HepG2 (cell line): ENCODE measurements around the gene ODC1. TPM values are rescaled to one million over a fixed set of nuclear protein-coding genes. Genes with fewer than 3 reads are reported as not detected.

Source experiments
- AGO2 ChIP-seq: fragments of 200-400 bp; formaldehyde crosslinking; optimal IDR thresholded peaks from 2 replicates; pipeline ENCODE3; 2017; ENCODE audit warnings: mild to moderate bottlenecking, low read depth, low read length, moderate library complexity
- ATM ChIP-seq: fragments of 450-650 bp; IDR thresholded peaks from 2 replicates; pipeline ENCODE4 v1.7.1; 2017; ENCODE audit warnings: mild to moderate bottlenecking, borderline replicate concordance
- BATF2 ChIP-seq: sonication (generic); formaldehyde crosslinking; IDR thresholded peaks from 2 replicates; pipeline ENCODE4 v1.8.0; 2022; ENCODE audit warnings: mild to moderate bottlenecking, missing genetic modification reagents, moderate library complexity
- CENPX ChIP-seq: sonication (generic); formaldehyde crosslinking; IDR thresholded peaks from 2 replicates; pipeline ENCODE4 v1.9.0; 2021; ENCODE audit warnings: mild to moderate bottlenecking, missing genetic modification reagents, moderate library complexity
- FOXK1 ChIP-seq: sonication (generic); formaldehyde crosslinking; IDR thresholded peaks from 2 replicates; pipeline ENCODE4 v1.4.0; 2020; ENCODE audit warnings: low read depth, missing genetic modification reagents, borderline replicate concordance
- HMGXB4 ChIP-seq, 2 experiments: sonication (generic) in 1 of 2; formaldehyde crosslinking in 1 of 2; IDR thresholded peaks; 2 replicates each; pipeline versions ENCODE4 v1.4.0 to v1.6.1; 2018 to 2020; ENCODE audit warnings: missing genetic modification reagents in 2 of 2, borderline replicate concordance in 1 of 2, low read depth in 1 of 2, mild to moderate bottlenecking in 1 of 2, missing biosample characterization in 1 of 2
- KDM3A ChIP-seq: IDR thresholded peaks from 2 replicates; pipeline ENCODE4 v1.6.1; 2018; ENCODE audit warnings: low read depth, missing compliant biosample characterization
- KLF13 ChIP-seq: sonication (generic); formaldehyde crosslinking; IDR thresholded peaks from 2 replicates; pipeline ENCODE4 v1.4.0; 2020; ENCODE audit warnings: mild to moderate bottlenecking, missing genetic modification reagents
- MLLT10 ChIP-seq: sonication (generic); formaldehyde crosslinking; IDR thresholded peaks from 2 replicates; pipeline ENCODE4 v1.4.0; 2020; ENCODE audit warnings: missing genetic modification reagents
- NAIF1 ChIP-seq: sonication (generic); formaldehyde crosslinking; IDR thresholded peaks from 2 replicates; pipeline ENCODE4 v1.5.0; 2020; ENCODE audit warnings: mild to moderate bottlenecking, missing genetic modification reagents, borderline replicate concordance
- PAF1 ChIP-seq: IDR thresholded peaks from 2 replicates; pipeline ENCODE4 v1.6.1; 2016; ENCODE audit warnings: missing genetic modification reagents, missing compliant biosample characterization
- PAWR ChIP-seq: sonication (generic); formaldehyde crosslinking; IDR thresholded peaks from 2 replicates; pipeline ENCODE4 v1.4.0; 2020; ENCODE audit warnings: missing genetic modification reagents, mild to moderate bottlenecking, borderline replicate concordance
- RAD51 ChIP-seq: fragments of 450-650 bp; IDR thresholded peaks from 2 replicates; pipeline ENCODE4 v1.6.1; 2016; ENCODE audit warnings: borderline replicate concordance
- RBM22 ChIP-seq: fragments of 200-400 bp; formaldehyde crosslinking; optimal IDR thresholded peaks from 2 replicates; pipeline ENCODE3; 2017; ENCODE audit warnings: mild to moderate bottlenecking, low read length, moderate library complexity
- REXO4 ChIP-seq: sonication (generic); formaldehyde crosslinking; IDR thresholded peaks from 2 replicates; pipeline ENCODE4 v1.8.0; 2022; ENCODE audit warnings: missing genetic modification reagents, mild to moderate bottlenecking, borderline replicate concordance
- RORA ChIP-seq: sonication (generic); formaldehyde crosslinking; IDR thresholded peaks from 2 replicates; pipeline ENCODE4 v1.5.0; 2020; ENCODE audit warnings: mild to moderate bottlenecking, missing genetic modification reagents, moderate library complexity
- SKIL ChIP-seq: sonication (generic); formaldehyde crosslinking; IDR thresholded peaks from 2 replicates; pipeline ENCODE4 v1.8.0; 2022; ENCODE audit warnings: missing genetic modification reagents, mild to moderate bottlenecking, moderate library complexity, borderline replicate concordance
- SRF ChIP-seq: IDR thresholded peaks from 2 replicates; pipeline ENCODE4 v1.6.1; 2011; ENCODE audit warnings: mild to moderate bottlenecking, low read depth, low read length, moderate library complexity
- TSC22D2 ChIP-seq: sonication (generic); formaldehyde crosslinking; IDR thresholded peaks from 2 replicates; pipeline ENCODE4 v1.5.1; 2020; ENCODE audit warnings: missing genetic modification reagents, mild to moderate bottlenecking, borderline replicate concordance
- ZC3H4 ChIP-seq: sonication (generic); formaldehyde crosslinking; IDR thresholded peaks from 2 replicates; pipeline ENCODE4 v1.4.0; 2020; ENCODE audit warnings: missing genetic modification reagents, borderline replicate concordance
- ZFP37 ChIP-seq: sonication (generic); formaldehyde crosslinking; IDR thresholded peaks from 2 replicates; pipeline ENCODE4 v1.4.0; 2020; ENCODE audit warnings: missing genetic modification reagents, borderline replicate concordance
- ZNF292 ChIP-seq: sonication (generic); formaldehyde crosslinking; IDR thresholded peaks from 2 replicates; pipeline ENCODE4 v1.8.1; 2022; ENCODE audit warnings: mild to moderate bottlenecking, low read depth, missing genetic modification reagents, borderline replicate concordance
- ZNF431 ChIP-seq: sonication (generic); formaldehyde crosslinking; IDR thresholded peaks from 2 replicates; pipeline ENCODE4 v1.9.0; 2022; ENCODE audit warnings: missing genetic modification reagents, low read depth, mild to moderate bottlenecking, borderline replicate concordance
- ZNF549 ChIP-seq: sonication (generic); formaldehyde crosslinking; IDR thresholded peaks from 2 replicates; pipeline ENCODE4 v1.5.0; 2020; ENCODE audit warnings: missing genetic modification reagents
- ZNF720 ChIP-seq: sonication (generic); formaldehyde crosslinking; IDR thresholded peaks from 2 replicates; pipeline ENCODE4 v1.4.0; 2020; ENCODE audit warnings: missing genetic modification reagents
- ZSCAN9 ChIP-seq: IDR thresholded peaks from 2 replicates; pipeline ENCODE4 v1.6.1; 2016; ENCODE audit warnings: borderline replicate concordance
- polyA plus RNA-seq, 8 experiments: library from polyadenylated mRNA; depleted of rRNA in 3 of 8; stranded (reverse) in 7 of 8; unstranded in 1 of 8; fragments of >200 nt; fragmentation: Illumina TruSeq in 4 of 8; extraction: Trizol in 4 of 8; gene quantifications; 2 replicates each; pipeline versions ENCODE4 v1.2.1 to v1.2.3, GENCODE V29; 2011 to 2016; ENCODE audit warnings: low read depth in 4 of 8, missing spikeins in 1 of 8, mixed read lengths in 1 of 8; ENCODE audit not compliant: insufficient read depth in 1 of 8
- total RNA-seq, 5 experiments: library from RNA; depleted of rRNA; stranded (reverse); fragments of >200 nt; fragmentation: Illumina TruSeq; extraction: Trizol; gene quantifications; 2 replicates each; pipeline ENCODE4 v1.2.3, GENCODE V29; 2016; ENCODE audit warnings: low read depth in 1 of 5

The ODC1 gene
- total and polyA plus RNA-seq, 2 of the 13 experiments (the other 11 are each of a cell fraction or from before 2014, with no cell fraction given), result 142 to 371 TPM

- TF ChIP-seq SKIL (CRISPR knock-in tag), result no peak
- no peak for TF ChIP-seq RAD51
- TF ChIP-seq MLLT10 (CRISPR knock-in tag), result no peak
- 0 out of 2 replicates have a peak, but pooled peaks have one; percentile 43 for TF ChIP-seq KLF13 (CRISPR knock-in tag)
- no peak for TF ChIP-seq SRF
- TF ChIP-seq RBM22, result peak; percentile 0
- TF ChIP-seq ZNF292 (CRISPR knock-in tag), result peak; percentile 11; the same call in 1 of the 2 replicates
- TF ChIP-seq ATM, result no peak
- TF ChIP-seq TSC22D2, result no peak; the same call in 1 of the 2 replicates
- no peak for TF ChIP-seq RORA
- TF ChIP-seq ZC3H4, result no peak
- TF ChIP-seq PAF1 (CRISPR knock-in tag), result no peak
- TF ChIP-seq BATF2 (CRISPR knock-in tag), result no peak
- no peak for TF ChIP-seq ZNF549 (CRISPR knock-in tag)
- TF ChIP-seq HMGXB4 (CRISPR knock-in tag; IDR thresholded peaks at IDR 0.05; ENCODE audit: borderline replicate concordance in 1 of 2, low read depth in 1 of 2), result peak in 1 of 2 experiments; percentile 78; a peak in 2 of 4 replicates
- no peak for TF ChIP-seq CENPX (CRISPR knock-in tag)
- TF ChIP-seq PAWR (CRISPR knock-in tag), result 0 out of 2 replicates have a peak, but pooled peaks have one; percentile 21
- TF ChIP-seq ZFP37 (CRISPR knock-in tag), result no peak
- no peak for TF ChIP-seq ZNF720 (CRISPR knock-in tag)
- TF ChIP-seq KDM3A (CRISPR knock-in tag), result peak; percentile 95
- no peak for TF ChIP-seq REXO4 (CRISPR knock-in tag)
- no peak for TF ChIP-seq ZNF431 (CRISPR knock-in tag)
- no peak for TF ChIP-seq AGO2
- 0 out of 2 replicates have a peak, but pooled peaks have one; percentile 15 for TF ChIP-seq NAIF1
- peak; percentile 71 for TF ChIP-seq ZSCAN9 (CRISPR knock-in tag)
- TF ChIP-seq FOXK1 (CRISPR knock-in tag), result 0 out of 2 replicates have a peak, but pooled peaks have one; percentile 31
Measured at GRCh38 chr2:10408649-10409579, 39.2 kb downstream of the ODC1 start (continued).
